Activated CD4-positive, alpha-beta T cell treated with anti-CD3 and anti-CD28 coated beads, Interleukin-2, amount 50 U/mL, for 1 hour (primary cell): Measurements from ENCODE around the gene CDK8.

ENCODE experiments used
- DNase-seq: peaks from one replicate; pipeline ENCODE4 v3.0.0-alpha.2; 2020

CDK8 gene

GRCh38 chr13:26390203-26390602 is 136.3 kb downstream of the CDK8 start:
- DNase-seq, result no peak

- no peak for DNase-seq
Measured at GRCh38 chr13:26400545-26400944, 146.6 kb downstream of the CDK8 start.

- no peak for DNase-seq
Measured at GRCh38 chr13:26401069-26401468, 147.1 kb downstream of the CDK8 start.

DNA sequence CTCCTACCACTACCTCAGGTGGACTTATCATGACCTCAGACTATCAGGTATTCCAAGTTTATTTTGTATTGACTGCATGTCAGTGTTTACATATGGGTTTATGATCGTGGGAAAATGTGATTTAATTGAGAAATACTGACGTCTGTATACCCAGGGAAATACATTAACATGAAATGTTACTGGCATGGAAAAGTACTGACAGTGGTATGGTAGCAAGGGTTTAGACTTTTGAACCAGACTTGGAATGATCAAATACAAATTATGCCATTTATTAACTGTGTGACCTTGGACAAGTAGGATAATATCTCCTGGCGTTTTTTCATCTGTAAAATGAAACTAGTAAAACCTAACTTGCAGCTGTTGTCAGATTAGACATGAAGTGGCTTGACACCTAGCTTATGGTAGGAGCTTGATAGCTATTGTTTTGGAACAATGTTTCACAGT is 147.7 kb downstream of the CDK8 start:
- DNase-seq, result no peak

DNA sequence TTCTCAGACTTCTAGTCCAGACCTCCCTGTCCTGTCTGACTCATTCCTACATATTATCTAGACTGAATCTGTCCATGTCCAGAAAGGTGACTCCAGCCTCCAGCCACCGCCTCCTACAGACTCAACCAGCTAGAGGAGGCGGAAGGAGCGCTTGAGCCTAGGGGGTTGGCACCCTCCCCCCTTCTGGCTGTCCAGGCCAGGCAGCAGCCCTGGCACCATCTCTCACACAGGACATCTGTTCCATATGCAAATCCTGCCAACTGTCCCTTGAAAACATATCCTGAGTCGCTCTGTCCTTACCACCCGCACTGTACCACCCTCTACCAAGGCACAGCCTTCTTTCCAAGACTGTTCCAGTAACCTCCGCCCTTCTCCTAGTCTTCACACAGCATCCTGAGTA is 152.9 kb downstream of the CDK8 start:
- no peak for DNase-seq

DNA sequence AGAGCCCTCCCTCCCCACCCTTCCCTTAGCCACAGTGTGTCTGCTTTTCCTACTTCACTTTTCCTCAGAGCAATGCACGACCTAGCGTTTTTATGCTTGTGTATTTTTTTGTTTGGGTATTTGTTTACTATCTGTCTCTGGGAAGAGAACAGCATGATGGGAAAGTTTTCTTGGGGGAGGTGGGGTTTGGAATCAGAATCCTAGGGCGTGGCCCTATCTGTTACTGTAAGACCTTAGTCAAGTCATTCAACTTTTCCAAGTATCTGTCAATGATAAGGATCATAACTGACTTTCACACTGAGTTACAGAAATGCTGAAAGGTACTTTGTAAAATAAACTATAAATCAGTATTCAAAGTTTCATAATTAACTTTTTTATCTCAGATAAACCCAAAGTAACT is 157.3 kb downstream of the CDK8 start:
- no peak for DNase-seq

- no peak for DNase-seq
Measured at GRCh38 chr13:26412263-26412662, 158.3 kb downstream of the CDK8 start.

DNA sequence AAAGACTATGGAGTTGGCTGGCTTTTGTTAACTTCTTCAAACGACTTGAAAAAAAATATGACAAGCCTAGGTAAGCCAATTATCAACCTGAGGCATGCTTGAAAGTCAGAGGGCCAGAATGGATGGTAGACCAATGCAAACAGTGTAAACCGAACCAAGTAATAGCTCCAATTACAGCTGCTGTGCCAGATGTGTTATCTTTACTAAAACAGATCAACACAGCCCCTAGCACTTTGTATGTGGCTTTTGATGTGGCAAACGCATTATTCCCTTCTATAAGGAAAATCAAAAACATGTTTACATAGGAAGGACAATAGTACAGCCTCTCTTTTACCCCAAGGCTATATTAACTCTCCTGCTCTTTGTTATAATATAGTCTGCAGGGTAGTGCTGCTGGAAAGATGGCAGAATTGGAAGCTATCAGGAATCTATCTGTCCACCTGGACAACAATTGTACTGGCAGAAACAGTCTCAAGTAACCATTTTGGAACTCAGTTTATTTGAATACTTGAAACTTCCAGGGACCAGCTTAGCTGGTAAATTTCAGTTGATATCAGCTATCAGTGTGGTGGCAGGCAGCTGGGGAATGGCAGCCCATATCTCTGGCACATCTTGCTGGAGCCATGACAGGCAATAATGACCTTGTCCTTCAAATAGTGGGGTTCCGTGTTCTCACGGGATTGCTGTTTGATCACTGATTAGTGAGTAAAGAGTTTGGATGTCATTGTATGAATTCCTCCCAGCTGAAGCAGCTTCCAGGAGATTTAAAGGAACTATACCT is 159.2 kb downstream of the CDK8 start:
- DNase-seq, result no peak

- no peak for DNase-seq
Measured at GRCh38 chr13:26420282-26420960, 166.5 kb downstream of the CDK8 start.

- DNase-seq, result no peak
Measured at GRCh38 chr13:26422036-26422435, 168.1 kb downstream of the CDK8 start.

DNA sequence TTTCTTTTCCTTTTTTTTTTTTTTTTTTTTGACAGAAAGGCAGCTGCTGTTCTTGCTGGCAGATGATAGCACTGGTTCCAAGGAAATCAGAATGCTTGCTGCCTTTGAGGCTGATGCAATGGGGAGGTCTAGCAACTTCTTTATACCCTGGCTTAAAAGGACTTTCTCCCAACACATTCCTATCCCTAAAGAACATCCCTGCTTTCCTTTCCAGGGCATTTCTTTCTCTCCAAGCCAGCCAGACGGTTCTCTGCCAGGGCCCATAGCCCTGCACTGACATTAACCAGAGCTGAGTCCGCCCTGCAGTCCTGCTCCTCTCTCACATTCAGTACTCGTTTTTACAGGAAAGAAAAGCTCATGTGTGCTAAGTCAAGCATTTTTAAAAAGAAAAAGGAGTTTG is 169.7 kb downstream of the CDK8 start:
- no peak for DNase-seq

DNA sequence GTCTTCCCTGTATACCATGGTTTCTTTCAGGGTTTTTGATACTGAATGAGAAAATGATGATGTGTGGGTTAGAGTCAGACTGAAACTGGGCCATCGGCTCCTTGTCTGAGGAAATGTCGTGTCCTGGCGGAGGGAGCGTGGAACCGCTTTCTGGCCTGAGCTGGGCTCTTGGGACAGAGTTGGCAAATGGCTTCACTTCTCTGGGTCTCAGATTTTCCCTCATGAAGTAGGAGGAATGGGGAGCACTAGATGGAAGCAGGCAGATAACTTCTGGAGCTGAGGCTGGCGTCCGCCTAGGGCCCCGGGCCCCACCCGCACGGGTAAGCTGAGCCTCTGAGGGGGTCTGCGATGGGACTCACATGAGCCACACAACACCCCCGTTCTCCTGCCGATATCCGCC is 170.3 kb downstream of the CDK8 start:
- DNase-seq, result no peak

GRCh38 chr13:26425443-26426358 is 171.8 kb downstream of the CDK8 start:
- no peak for DNase-seq

DNA sequence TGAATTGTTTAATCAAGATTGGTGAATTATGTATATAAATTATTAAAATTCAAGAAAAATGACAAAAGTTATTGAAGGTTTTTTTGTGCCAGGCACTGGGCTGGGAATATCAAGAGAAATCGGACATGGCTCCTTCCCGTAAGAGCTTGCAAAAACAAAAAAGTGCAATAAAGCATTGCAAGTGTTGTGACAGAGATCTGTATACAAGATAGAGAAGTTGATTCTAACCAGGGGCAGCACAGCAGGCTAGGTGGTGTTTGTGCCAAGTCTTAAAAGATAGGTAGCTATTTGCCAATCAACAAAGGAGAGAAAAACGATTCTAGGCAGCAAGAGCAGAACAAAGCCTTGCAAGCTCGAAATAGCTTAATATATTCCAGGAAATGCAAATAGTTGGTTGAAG is 179.8 kb downstream of the CDK8 start:
- no peak for DNase-seq

- no peak for DNase-seq
Measured at GRCh38 chr13:26435171-26435570, 181.2 kb downstream of the CDK8 start.

GRCh38 chr13:26435646-26436045 is 181.7 kb downstream of the CDK8 start:
- no peak for DNase-seq

DNA sequence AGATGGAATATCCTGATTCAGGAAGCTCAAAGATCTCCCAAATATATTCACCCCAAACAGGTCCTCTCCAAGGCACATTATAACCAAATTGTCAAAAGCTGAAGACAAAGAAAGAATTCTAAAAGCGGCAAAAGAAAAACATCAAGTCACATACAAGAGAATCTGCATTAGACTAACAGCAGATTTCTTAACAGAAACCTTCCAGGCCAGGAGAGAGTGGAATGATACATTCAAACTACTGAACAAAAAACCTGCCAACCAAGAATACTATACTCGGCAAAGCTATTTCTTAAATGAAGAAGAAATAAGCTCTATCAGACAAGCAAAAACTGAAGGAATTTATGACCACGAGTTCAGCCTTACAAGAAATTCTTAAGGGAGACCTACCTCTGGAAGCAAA is 183.0 kb downstream of the CDK8 start:
- DNase-seq, result no peak

DNA sequence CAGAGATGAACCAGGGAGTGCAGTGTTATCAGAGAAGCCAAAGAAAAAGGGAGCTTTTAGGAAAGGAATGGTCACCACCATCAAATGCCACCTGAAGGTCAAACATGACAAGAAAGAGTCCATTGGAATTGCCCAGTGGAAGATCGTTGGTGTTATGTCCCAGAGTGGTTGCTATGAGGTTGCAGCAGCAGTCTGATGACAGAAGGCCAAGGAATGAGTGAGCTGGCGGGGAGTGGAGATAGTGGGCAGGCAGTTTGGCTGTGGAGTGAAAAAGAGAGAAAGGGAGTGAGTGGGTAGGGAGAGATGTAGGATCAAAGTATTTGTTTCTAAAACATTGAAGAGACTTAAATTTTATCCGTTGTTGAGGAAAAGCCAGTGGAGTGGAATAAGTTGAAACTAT is 186.2 kb downstream of the CDK8 start:
- no peak for DNase-seq

DNA sequence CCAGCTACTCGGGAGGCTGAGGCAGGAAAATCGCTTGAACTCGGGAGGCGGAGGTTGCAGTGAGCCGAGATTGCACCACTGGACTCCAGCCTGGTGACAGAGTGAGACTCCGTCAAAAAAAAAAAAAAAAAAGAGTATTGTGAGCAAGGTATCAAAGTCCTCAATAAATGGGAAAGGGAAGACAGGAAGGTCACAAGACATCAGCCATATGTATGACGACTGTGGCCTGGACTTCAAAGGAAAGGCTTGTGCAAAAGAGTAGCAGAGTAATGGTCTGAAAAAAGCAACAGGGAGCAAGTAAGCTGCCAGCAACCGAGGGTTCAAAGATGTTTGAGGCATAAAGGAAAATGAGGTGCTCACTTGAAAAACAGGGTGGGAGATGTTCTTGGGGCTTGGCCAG is 187.5 kb downstream of the CDK8 start:
- DNase-seq, result no peak

DNA sequence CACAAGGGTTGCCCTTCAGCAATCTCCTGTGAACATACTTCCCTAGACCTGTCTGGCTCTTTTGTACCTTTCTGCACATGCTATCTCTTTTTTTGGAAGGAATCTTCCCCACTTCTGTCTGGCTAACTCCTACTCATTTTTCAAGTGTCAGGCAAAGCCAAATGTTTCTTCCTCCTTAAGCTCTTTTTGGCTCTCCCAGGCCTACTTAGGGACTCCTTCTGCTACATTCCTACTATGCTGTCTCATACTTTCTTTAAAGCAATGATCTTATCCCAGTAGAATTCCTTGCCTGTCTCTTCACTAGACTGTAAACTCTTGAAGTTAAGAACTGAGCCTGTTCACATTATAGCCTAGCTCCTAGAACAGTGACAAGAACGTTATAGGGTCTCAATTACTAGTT is 188.6 kb downstream of the CDK8 start:
- DNase-seq, result no peak

DNA sequence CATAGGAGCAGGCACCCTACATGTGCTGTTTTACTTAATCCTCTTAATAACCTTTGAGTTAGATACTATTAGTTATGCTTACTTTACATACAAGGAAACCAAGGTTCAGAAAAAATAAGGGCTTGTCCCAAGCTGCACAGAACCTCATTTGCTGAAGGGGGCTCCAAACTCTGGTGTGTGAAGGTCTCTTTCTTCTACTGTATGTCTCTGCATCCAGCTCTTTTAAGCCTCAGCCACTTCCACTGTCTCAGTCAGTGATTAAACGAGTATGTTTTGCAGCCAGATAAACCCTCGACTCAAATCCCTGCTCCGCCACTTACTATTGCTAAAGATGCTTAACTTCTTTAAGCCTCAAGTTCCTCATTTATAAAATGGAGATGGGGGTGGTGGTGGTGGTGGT is 191.2 kb downstream of the CDK8 start:
- no peak for DNase-seq

GRCh38 chr13:26446751-26447150 is 192.8 kb downstream of the CDK8 start:
- no peak for DNase-seq

DNA sequence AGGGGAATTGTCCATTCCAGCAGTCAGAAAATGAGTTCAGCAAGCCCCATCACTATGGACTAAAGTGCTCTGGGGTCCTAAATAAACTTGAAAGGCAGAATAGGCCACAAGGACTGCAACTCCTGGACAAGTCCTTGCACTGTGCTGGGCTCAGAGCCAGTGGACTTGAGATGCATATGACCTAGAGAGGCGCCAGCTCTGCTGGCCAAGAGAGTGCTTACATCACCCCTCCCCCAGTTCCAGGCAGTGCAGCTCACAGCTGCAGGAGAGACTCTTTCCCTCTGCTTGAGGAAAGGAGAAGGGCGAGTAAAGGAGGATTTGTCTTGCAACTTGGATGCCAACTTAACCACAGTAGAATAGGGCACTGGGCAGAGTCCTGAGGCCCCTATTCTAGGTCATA is 194.1 kb downstream of the CDK8 start:
- no peak for DNase-seq
